Stimulated activated CD4-positive, alpha-beta T cell treated with anti-CD3 and anti-CD28 coated beads, Interleukin-4, amount 100 ng/mL, for 48 hours (primary cell): Measurements from ENCODE around the gene LDLRAD3.
"Not testable (repeated sequence)": the region's sequence is repeated elsewhere in the genome, so short reads cannot be mapped to it uniquely, and the experiment has no call there.

Experiments
- DNase-seq, 2 donors: peaks; one replicate each; pipeline ENCODE4 v3.0.0-alpha.2; 2020; ENCODE audit warnings: low read depth in 2 of 2

Gene LDLRAD3

DNA sequence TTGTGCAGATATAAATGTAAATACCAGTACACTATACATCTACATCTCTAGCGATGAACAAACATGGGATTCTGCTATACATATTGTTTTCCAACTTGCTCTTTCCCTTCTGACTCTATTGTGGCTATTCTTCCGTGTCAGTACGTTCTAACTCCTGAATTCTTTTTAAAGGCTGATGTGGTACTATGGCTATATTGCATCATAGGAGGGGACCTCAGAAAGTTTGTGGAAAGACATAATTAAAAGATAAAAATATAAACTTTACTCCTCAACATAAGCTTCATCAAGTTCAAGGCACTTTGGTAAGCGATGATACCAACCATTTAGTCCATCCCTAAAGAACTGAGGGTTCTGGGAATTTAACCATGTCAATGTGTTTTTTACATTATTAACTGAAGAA, 72.8 kb downstream of the LDLRAD3 start:
- DNase-seq: no peak

DNA sequence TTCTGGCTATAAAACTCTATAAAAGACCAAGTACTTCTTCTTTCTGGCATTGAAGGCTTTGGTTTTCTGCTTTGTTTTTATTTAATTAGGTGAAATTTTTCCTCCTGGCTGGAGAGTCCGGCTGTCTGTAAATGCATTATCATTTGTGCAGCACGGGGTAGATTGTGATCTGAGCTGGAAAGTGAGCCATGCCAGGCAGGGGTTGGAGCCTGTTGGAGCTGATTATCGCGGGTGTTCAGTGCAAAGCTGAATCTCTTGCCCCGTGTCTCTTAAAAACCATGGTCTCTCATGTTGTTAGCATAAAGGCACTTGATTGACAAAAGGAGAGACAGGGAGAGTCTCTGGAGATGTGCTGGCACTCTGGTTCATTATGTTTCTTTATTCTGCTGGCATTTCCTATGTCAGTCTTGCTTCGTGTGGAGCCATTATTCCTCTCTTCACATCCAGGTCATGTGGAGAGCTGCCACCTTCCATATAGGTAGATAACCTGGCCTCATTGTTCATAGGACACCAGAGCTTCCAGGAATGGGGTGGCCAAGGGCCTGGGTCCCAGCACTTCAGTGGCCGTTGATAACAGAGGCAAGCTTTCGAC, 75.2 kb downstream of the LDLRAD3 start:
- DNase-seq: no peak

DNA sequence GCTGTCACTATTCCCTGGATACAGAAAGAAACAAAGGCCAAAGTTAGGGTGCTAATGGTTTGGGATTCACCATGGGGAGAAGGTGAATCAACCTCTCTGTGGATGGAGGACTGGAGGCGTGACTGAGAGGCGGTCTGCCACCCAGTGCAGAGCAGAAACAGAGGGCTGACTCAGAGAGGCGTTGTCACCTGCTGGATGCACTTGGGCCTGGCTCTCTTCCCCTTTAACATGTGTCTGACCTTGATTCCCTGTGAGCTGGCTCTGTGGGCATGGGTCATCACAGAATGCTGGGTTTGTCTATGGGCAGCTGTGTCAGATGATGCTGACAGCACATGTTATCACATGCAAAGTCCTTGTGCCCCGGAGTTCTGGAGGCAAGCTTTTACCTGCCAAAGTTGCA, 75.9 kb downstream of the LDLRAD3 start:
- no peak for DNase-seq

DNA sequence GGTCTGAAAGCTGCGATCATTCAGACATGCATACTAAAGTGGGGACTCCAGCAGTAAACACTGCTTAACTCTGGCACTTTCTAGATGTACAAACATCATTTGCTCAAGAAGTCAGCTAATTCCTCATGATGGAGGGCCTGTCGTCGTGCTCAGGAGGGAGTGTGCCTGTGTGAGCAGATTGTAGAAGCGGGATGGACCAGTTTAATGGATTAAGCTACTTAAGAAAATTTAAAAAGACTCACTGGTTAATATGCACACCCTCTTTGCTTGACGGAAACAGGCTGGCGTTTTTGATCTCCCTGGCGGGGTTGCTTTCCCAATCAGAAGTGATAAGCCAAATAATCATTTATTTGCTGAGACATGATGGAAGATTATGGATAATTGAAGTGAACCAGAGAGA, 79.0 kb downstream of the LDLRAD3 start:
- no peak for DNase-seq

DNA sequence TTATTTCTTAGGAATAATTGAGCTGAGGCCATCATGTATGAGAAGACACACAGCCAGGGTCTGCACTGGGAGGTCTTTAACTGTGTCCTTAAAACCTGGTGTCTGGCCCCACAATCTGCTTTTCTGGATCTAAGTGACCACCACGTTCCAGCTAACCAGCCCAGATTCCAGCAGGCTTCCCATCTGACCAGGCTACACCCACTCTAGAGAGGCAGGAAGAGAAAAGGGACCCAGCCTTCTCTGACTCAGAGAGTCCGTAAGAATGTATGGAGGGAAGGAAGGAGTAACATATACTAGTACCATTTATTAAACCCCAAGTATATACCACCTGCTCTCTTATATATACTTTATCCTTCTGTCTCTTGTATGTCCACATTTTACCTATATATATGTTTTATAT, 80.1 kb downstream of the LDLRAD3 start:
- no peak for DNase-seq

DNA sequence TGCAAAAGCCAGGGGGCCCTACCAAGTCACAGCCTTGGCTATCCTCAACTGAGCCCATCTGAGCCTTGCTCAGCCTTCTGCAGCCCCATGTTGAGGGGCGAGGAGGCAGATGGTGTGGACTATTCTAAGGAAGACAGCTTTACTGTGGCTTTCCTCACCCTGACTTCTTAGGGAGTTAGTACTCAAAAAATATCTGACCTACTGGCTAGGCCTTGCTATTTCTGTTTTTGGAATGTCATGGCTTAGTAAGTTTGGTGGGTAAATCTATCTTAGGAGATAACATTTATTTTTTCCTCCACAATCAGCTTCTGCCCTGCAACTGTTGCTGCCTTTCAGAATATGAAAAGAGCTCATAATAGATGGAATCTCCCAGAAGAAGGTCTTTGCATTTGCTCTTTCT, 80.9 kb downstream of the LDLRAD3 start:
- DNase-seq: no peak

DNA sequence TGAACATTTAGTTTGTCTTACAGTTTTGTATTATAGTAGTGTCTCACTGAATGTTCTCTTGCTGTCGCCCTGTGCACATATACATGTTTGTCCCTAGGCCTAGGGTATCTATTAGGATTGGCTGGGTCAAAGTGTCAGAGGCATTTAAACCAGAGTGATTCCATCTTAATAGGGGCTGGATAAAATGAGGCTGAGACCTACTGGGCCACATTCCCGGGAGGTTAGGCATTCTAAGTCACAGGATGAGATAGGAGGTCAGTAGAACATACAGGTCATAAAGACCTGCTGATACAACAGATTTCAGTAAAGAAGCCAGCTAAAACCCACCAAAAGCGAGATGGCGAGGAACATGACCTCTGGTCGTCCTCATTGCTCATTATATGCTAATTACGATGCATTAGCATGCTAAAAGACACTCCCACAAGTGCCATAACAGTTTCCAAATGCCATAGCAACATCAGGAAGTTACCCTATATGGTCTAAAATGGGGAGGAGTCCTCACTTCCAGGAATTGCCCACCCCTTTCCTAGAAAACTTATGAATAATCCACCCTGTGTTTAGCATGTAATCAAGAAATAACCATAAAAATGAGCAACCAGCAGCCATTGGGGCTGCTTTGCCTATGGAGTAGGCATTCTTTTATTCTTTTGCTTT, 82.6 kb downstream of the LDLRAD3 start:
- DNase-seq: no peak

DNA sequence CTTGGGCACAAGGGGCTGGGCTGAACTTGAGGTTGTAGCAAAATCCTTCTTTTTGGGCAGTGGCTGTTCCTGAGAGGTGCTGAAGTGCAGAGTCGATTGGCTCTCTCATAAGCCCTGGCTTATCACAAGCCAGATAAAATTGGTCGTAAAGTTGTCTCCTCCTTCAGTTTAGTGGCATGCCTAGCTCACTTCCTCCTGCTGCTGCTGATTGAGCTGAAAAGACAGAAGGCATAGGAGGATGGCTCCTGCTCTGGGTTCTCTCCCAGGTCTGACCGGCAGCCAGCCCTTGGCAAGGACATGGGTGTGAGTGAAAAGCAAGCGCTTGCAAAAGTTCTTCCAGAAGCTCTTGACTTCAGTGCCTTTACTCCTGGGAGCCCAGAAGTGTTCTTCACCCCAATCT, 83.9 kb downstream of the LDLRAD3 start:
- DNase-seq: no peak

DNA sequence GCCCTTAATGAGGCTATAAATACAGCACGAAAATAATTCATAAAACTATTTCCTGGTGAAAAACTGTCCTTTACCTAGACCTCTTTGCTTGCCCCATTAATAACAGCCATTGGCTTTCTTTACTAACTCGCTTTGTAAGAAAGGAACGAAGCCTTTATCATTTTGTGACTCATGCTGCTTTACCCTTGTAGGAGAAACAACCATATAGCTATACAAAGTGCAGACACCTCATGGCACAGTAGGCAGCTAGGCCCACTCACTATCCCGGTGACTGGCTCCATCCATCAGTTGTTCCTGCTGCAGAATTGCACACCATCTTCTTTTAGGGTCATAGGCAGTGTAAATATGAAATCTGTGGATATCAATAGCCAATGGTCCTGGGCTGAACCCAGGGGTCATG, 85.8 kb downstream of the LDLRAD3 start:
- no peak for DNase-seq

DNA sequence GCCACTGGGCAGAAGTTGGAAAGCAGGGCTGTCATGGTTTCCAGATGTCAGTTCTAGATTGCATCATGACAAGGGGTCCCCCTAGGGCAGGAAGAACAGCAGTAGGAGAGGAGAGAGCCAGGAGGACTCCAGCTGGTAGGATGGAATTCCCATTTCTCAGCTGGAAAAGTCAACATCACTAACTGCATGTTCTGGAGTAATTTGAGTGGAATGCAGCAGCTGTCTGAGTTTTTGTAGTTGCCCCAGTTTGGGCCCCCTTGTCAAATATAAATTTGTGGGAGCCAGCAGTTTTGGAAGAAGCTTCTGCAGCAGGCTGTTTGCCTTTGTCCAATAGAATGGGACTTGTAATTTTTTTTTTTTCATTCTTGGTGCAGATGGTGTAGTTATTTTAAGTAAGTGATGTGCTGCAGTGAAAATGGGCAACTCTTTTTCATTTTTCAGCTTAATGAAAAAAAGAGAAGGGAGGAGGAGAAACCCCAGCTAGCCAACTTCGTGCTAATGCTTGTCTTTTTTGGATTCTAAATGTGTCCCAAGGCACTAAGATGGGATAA, 86.9 kb downstream of the LDLRAD3 start:
- no peak for DNase-seq

DNA sequence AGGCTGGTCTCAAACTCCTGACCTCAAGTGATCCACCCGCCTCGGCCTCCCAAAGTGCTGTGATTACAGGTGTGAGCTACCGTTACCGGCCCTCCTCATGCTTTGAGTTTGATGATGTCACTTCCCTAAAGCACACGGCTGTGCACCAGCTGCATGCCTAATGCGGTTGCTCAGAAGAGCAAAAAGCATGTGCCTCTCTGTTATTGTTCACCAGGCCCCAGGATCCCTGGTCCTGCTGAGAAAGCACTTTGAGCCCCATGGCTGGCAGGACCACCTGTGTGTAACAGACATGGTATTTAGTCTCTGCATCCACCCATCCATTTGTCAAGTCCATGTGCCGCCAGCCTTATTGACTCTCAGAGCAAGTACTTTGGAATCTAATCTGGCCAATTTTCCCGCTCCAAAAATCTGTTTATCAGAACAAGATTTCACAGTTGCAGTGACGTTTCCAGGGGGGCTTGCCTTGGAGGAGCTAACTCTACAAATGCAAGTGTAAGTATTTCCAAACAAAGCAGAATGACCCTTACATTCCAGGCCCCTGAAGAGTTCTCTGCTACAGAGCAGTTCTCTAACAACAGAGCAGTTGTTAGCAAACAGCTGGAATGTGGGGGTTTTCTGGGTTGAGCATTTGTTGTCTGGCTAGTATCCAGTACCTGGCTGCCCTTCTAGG, 89.4 kb downstream of the LDLRAD3 start:
- no peak for DNase-seq

DNA sequence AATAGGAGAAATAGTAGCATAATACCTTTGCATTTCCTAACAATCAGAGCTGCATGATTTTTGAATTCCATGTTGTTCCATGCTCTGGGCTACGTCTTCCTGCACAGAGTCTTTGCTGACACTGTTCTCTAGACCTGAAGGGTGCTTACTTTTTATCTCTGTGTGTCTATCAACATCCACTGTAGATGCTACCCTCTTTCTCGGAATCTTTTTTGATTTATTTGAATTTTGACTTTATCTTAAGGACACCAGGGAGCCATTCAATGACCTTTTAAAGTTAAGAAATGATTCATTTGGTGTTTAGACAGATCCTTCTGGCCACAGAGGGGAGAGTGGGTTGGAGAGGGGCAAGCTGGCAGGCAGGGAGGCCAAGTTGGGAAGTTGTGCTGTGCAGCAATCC, 90.1 kb downstream of the LDLRAD3 start:
- DNase-seq: no peak

DNA sequence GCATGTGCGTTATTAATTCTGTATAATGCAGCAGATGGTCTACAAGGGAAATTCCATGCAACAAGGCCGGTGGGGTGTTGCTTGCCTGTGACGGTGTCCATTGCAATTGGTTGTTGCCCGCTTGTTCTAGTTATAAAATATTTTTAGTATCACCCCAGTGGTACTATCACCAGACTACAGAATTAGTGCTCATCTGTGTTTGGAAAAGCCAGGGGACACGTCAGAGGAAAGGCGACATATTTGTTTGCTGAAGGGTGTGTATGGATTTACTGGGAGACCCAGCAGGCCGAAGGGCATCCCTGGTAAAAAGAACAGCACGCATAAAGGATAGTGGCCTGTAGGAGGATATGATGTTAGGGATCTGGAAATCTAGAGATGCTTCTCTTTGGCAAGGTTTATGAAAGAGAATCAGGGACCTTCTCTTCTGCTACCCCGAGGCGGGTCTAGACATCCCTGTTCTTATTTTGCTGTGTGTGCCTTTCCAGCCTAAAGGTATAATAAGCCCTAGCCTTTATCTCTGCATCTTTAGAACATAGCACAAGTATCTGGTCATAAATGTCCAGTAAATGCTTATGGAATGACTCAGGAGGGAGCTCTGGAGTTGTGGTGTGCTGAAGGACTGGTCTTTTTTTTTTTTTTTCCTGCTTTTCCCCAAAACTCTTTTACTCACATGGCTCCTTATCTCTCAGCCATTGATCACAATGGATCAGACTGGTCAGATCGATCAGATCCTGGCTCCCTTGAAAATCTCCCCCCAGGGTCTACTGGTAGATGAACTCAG, 90.9 kb downstream of the LDLRAD3 start:
- no peak for DNase-seq

DNA sequence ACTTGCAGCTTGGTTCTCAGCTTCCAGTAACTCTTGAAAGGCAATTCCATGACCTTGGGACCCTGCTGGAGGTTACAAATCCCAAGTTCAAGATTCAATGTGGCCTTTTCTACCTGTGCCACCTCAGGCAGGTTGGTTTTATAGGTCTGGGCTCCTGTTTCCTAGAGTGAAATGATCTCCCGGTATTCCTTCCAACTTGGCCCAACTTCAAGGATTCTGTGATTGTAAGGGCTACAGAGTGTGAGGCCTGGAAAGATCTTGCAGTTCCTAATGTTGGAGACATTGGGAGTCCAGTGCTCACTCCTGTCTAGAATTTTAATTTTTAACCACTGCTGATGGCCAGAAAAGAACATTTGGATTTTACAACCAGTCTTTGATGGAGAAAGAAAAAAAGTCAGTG, 91.6 kb downstream of the LDLRAD3 start:
- no peak for DNase-seq

DNA sequence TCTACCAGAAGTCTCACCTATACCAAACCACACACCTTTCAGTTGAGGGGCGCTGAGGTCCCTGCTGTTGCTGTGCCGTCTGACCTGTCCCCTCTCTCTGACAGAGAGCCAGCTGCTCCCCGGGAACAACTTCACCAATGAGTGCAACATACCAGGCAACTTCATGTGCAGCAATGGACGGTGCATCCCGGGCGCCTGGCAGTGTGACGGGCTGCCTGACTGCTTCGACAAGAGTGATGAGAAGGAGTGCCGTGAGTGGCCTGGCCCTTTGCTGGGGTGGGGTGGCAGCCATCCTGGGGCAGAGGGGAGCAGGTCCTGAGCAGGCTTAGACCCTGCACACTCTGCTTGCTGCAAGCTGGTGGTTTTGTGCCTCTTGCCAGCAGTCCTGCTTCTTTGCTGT, 92.1 kb downstream of the LDLRAD3 start:
- no peak for DNase-seq

DNA sequence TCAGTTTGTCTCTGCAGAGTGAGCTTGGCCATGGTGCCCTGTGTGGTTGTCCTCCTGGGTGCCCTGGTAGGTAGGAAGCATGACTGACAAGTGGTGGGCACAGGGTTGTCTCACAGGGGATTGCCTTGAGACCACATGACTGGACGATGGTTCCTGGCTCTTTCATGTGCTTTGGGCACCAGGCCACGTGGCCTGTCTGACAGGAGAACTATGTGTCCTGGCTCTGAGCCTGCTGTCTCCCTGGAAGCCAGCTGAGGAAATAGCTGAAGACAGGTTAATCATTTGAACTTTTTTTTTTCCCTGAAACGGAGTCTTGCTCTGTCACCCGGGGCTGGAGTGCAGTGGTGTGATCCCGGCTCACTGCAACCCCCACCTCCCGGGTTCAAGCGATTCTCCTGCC, 93.2 kb downstream of the LDLRAD3 start:
- no peak for DNase-seq

DNA sequence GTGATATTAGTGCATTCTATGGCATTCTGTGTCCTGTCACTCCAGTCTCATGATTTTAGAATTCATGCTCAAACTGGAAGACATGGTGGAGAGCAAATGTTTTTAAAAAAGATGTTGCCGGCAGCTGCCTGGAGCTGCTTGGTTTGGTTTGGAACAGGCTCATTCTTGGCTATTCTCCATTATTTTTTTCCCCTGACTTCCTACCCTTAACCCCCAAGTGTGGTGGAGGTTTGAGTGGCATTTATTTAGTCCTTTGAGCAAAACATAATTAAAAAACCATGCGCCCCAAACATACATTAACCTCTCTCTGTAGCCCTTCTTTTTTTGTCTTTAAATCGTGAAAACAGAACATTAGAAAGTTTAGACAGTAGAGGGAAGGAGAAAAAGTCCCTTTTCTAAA, 94.7 kb downstream of the LDLRAD3 start:
- no peak for DNase-seq

DNA sequence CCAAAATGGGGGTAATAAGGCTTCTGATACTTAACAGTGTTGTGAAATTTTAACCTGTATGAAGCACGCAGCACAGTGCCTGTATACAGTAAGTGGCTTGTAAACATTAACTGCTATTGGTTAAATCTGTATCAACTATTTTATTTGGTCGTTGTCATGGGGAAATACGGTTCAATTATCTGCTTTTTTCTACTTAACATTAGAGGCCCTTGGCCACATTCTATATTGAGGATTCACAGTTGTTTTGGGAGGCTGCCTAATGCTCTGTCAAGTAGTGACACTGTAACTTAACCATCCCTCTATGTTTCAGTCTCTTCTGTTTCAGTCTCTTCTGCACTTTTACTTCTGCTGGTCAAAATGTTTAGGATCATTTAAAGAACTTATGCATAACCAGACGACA, 95.6 kb downstream of the LDLRAD3 start:
- no peak for DNase-seq

DNA sequence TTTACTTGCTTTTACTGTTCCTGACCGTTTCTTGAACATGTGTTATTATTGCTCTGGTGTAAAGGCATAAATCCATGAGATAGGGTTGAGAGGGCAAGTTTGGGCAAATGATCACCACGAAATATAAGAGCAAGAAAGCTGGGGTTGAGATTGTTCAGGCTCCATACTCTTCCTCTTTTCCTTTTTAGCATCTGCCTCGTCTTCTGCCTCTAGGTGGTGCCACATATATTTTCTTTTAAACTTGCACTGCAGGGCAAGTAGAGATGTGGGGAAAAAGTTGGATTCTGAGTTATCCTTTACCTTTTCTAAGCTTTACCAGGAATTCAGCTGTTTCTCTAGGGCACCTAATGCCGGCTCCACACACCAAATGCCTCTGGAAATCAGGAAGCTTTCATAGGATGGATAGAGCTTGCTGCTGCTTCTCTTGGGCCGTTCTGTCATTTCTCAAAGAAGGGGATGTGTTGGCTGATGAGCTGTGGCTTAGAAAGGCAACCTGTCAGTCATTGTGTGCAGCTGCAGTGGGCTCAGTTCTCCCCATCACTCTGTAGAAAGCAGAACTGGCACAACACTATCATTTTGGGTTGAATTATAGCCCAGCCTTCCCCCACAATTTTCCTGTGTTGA, 98.2 kb downstream of the LDLRAD3 start:
- DNase-seq: no peak

DNA sequence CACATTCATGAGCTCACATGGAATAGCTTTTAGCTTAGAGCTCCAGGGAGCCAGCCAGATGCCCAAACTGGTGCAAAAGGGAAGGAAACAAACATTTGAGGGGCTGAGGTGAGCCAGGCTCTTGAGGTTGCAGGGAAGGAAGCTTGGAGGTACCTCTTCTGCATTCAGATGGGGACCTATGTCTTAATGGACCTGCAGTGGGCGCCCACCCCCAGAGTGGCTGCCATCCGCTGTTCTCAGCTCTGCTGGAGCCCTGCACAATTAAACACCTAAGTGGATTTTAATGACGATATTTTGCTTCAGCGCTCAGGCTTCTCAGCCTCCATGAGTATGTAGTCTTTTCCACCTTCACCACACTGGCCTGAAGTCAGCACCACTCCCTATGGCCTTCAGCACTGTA, 100.8 kb downstream of the LDLRAD3 start:
- DNase-seq: no peak

DNA sequence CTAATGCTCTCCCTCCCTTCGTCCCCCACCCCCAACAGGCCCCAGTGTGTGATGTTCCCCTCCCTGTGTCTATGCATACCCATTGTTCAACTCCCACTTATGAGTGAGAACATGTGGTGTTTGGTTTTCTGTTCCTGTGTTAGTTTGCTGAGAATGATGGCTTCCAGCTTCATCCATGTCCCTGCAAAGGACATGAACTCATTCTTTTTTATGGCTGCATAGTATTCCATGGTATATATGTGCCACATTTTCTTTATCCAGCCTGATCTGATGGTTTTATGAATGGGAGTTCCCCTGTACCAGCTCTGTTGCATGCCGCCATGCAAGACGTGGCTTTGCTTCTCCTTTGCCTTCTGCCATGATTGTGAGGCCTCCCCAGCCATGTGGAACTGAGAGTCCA, 102.1 kb downstream of the LDLRAD3 start:
- DNase-seq: not testable (repeated sequence)

DNA sequence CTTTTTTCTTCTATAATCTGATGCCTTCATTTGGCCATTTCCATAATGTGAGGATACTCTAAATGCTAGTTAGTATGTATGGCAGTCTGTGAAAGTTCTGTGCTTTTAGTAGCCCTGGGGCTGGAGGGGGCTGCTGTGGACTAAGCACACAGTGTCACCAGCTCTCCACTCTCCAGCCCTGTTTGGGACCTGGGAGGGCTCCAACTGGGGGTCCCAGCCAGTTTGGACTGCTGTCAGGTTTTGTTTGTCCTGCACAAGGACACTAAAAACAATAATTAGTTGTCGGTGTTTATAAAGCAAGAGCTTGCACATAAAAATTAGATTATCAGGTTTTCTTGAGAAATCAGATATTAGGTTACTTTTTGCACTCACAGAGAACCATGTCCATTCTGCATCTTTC, 103.1 kb downstream of the LDLRAD3 start:
- no peak for DNase-seq
